DOHH2 (cell line): ENCODE results near the gene EML6.

ENCODE experiments used
- H3F3A ChIP-seq: fragments of 200-600 bp; sonication (generic), shearing (Covaris generic); 2 replicates; pipeline ENCODE4 v1.6.0; 2016; ENCODE audit warnings: antibody characterized with exemption, mild to moderate bottlenecking; ENCODE audit not compliant: control insufficient read depth, insufficient read depth
- H3K27ac ChIP-seq: fragments of 200-600 bp; sonication (generic); 2 replicates; pipeline ENCODE4 v1.5.1; 2014; ENCODE audit warnings: low read depth, mild to moderate bottlenecking, low read length, moderate library complexity
- H3K27me3 ChIP-seq: fragments of 200-600 bp; sonication (generic); 2 replicates; pipeline ENCODE4 v1.6.1; 2014; ENCODE audit warnings: mild to moderate bottlenecking, low read length, mixed read lengths; ENCODE audit not compliant: control insufficient read depth
- H3K36me3 ChIP-seq: fragments of 200-600 bp; sonication (generic); 2 replicates; pipeline ENCODE4 v1.6.1; 2014; ENCODE audit warnings: mild to moderate bottlenecking, low read length, moderate library complexity, mixed read lengths; ENCODE audit not compliant: control insufficient read depth
- H3K4me1 ChIP-seq: fragments of 200-600 bp; sonication (generic); 2 replicates; pipeline ENCODE4 v1.6.1; 2014; ENCODE audit warnings: mild to moderate bottlenecking, low read length, mixed read lengths; ENCODE audit not compliant: control insufficient read depth
- H3K4me2 ChIP-seq: fragments of 200-600 bp; sonication (generic); 2 replicates; pipeline ENCODE4 v1.6.0; 2014; ENCODE audit warnings: mild to moderate bottlenecking, low read length, moderate library complexity
- H3K4me3 ChIP-seq: fragments of 200-600 bp; sonication (generic); 2 replicates; pipeline ENCODE4 v1.5.1; 2014; ENCODE audit warnings: mild to moderate bottlenecking, low read length, mixed read lengths
- H3K79me2 ChIP-seq: fragments of 200-600 bp; sonication (generic); 2 replicates; pipeline ENCODE4 v1.6.1; 2014; ENCODE audit warnings: mild to moderate bottlenecking, low read length, mixed read lengths; ENCODE audit not compliant: control insufficient read depth
- H3K9me2 ChIP-seq: fragments of 200-600 bp; sonication (generic); replicated peaks from 2 replicates; pipeline ENCODE4 v1.6.1; 2014; ENCODE audit warnings: mild to moderate bottlenecking, low read length, mixed read lengths; ENCODE audit not compliant: control insufficient read depth
- H3K9me3 ChIP-seq: fragments of 200-600 bp; sonication (generic); 2 replicates; pipeline ENCODE4 v1.6.1; 2014; ENCODE audit warnings: antibody characterized with exemption, low read length, mixed read lengths; ENCODE audit not compliant: control insufficient read depth, insufficient read depth
- H4K20me1 ChIP-seq: fragments of 200-600 bp; sonication (generic); 2 replicates; pipeline ENCODE4 v1.6.0; 2014; ENCODE audit warnings: low read depth, mild to moderate bottlenecking, antibody characterized with exemption, low read length, moderate library complexity; ENCODE audit not compliant: control insufficient read depth, insufficient read depth
- CTCF ChIP-seq: fragments of 200-600 bp; sonication (generic); IDR thresholded peaks from one replicate; pipeline ENCODE4 v1.5.1; 2014; ENCODE audit warnings: antibody characterized with exemption, mild to moderate bottlenecking, low read depth, low read length; ENCODE audit not compliant: poor library complexity, severe bottlenecking
- EZH2phosphoT487 ChIP-seq: fragments of 200-600 bp; sonication (generic); IDR thresholded peaks from 2 replicates; pipeline ENCODE4 v1.6.1; 2017; ENCODE audit warnings: borderline replicate concordance, mild to moderate bottlenecking, antibody characterized with exemption, low read length, moderate library complexity, mixed read lengths

EML6 gene

GRCh38 chr2:54957321-54957999, 234.0 kb downstream of the EML6 start:
- H3K27me3 ChIP-seq, result no peaks in the 10 kb centered on the region
- no peaks in the 10 kb centered on the region for H3F3A ChIP-seq
- TF ChIP-seq EZH2phosphoT487 (no peak), CTCF (no peak)
- H3K4me1 ChIP-seq, result no peaks in the 10 kb centered on the region
- H3K9me3 ChIP-seq, result no peaks in the 10 kb centered on the region
- H3K4me2 ChIP-seq, result no peak overlapping the region
- H3K79me2 ChIP-seq, result no peaks in the 10 kb centered on the region
- H4K20me1 ChIP-seq, result no peaks in the 10 kb centered on the region
- H3K36me3 ChIP-seq, result peaks cover 4% of the 10 kb centered on the region; the same call in 1 of the 2 replicates
- H3K9me2 ChIP-seq, result no peaks in the 10 kb centered on the region
- H3K4me3 ChIP-seq, result no peak overlapping the region
- H3K27ac ChIP-seq, result no peak overlapping the region

GRCh38 chr2:54958717-54959371, 235.4 kb downstream of the EML6 start:
- H3K79me2 ChIP-seq, result no peaks in the 10 kb centered on the region
- H3K4me2 ChIP-seq, result no peak overlapping the region
- no peaks in the 10 kb centered on the region for H3K4me1 ChIP-seq
- no peaks in the 10 kb centered on the region for H3K9me2 ChIP-seq
- H3K4me3 ChIP-seq, result no peak overlapping the region
- no peaks in the 10 kb centered on the region for H3K27me3 ChIP-seq
- no peaks in the 10 kb centered on the region for H4K20me1 ChIP-seq
- H3K9me3 ChIP-seq, result no peaks in the 10 kb centered on the region
- peaks cover 6% of the 10 kb centered on the region; the same call in 1 of the 2 replicates for H3K36me3 ChIP-seq
- H3F3A ChIP-seq, result no peaks in the 10 kb centered on the region
- TF ChIP-seq CTCF, result no peak
- TF ChIP-seq EZH2phosphoT487, result no peak
- H3K27ac ChIP-seq, result no peak overlapping the region

- Histone ChIP-seq H3K27me3 (no peaks in the 10 kb centered on the region), H3K4me3 (no peak overlapping the region), H3K4me2 (no peak overlapping the region), H4K20me1 (no peaks in the 10 kb centered on the region), H3K36me3 (peaks cover 6% of the 10 kb centered on the region; the same call in 1 of the 2 replicates), H3F3A (no peaks in the 10 kb centered on the region), H3K9me3 (no peaks in the 10 kb centered on the region), H3K79me2 (no peaks in the 10 kb centered on the region), H3K27ac (no peak overlapping the region), H3K4me1 (no peaks in the 10 kb centered on the region), H3K9me2 (no peaks in the 10 kb centered on the region)
- TF ChIP-seq EZH2phosphoT487 (no peak), CTCF (no peak)
Observed at GRCh38 chr2:54960164-54960563, 236.7 kb downstream of the EML6 start.
